ENCODE results near the gene TAF6.
"Not testable (repeated sequence)": the region's sequence is repeated elsewhere in the genome, so short reads cannot be mapped to it uniquely, and the experiment has no call there.

TAF6 gene

GRCh38 chr7:100130608-100131453 is 11.7 kb upstream of the TAF6 start:
- no peaks in the 10 kb centered on the region for H3K36me3 ChIP-seq
- DNase-seq: peak; percentile 89
- no peak overlapping the region for H3K27ac ChIP-seq
- H3K9me3 ChIP-seq (ENCODE audit: severe bottlenecking): no peaks in the 10 kb centered on the region
- no peaks in the 10 kb centered on the region for H3K27me3 ChIP-seq (ENCODE audit: insufficient read depth, low read depth, severe bottlenecking)
- peak; percentile 81 for TF ChIP-seq CTCF (IDR thresholded peaks at IDR 0.05; ENCODE audit: low read depth, low read length)
- no peak overlapping the region for H3K4me3 ChIP-seq (ENCODE audit: low read depth, low read length)

- H3K4me3 ChIP-seq (ENCODE audit: low read depth, low read length); H3K9me3 ChIP-seq (ENCODE audit: severe bottlenecking); H3K27me3 ChIP-seq (ENCODE audit: insufficient read depth, low read depth, severe bottlenecking); H3K36me3 ChIP-seq; H3K27ac ChIP-seq; DNase-seq: not testable (repeated sequence)
Measured at GRCh38 chr7:100130220-100130607, 11.1 kb upstream of the TAF6 start.

GRCh38 chr7:100128637-100128963 is 9.4 kb upstream of the TAF6 start:
- no peak for DNase-seq
- H3K9me3 ChIP-seq (ENCODE audit: severe bottlenecking): no peaks in the 10 kb centered on the region
- peaks cover 8% of the 10 kb centered on the region; the same call in 1 of the 2 replicates for H3K36me3 ChIP-seq
- H3K27ac ChIP-seq: no peak overlapping the region
- no peak overlapping the region for H3K4me3 ChIP-seq (ENCODE audit: low read depth, low read length)
- TF ChIP-seq CTCF (IDR thresholded peaks at IDR 0.05; ENCODE audit: low read depth, low read length): no peak
- H3K27me3 ChIP-seq (ENCODE audit: insufficient read depth, low read depth, severe bottlenecking): no peaks in the 10 kb centered on the region

GRCh38 chr7:100127866-100128636 is 8.9 kb upstream of the TAF6 start:
- TF ChIP-seq CTCF (IDR thresholded peaks at IDR 0.05; ENCODE audit: low read depth, low read length): no peak
- H3K9me3 ChIP-seq (ENCODE audit: severe bottlenecking): no peaks in the 10 kb centered on the region
- peaks cover 8% of the 10 kb centered on the region; the same call in 1 of the 2 replicates for H3K36me3 ChIP-seq
- DNase-seq: peak; percentile 32
- no peaks in the 10 kb centered on the region for H3K27me3 ChIP-seq (ENCODE audit: insufficient read depth, low read depth, severe bottlenecking)
- H3K4me3 ChIP-seq (ENCODE audit: low read depth, low read length): peak overlapping the region; percentile 95
- peak overlapping the region; percentile 91 for H3K27ac ChIP-seq

GRCh38 chr7:100126931-100127865 is 8.0 kb upstream of the TAF6 start, which contains the start of gene MBLAC1:
Gene MBLAC1, plus strand, starts transcription at chr7:100126967. Its CDS starts 429 bp downstream, at chr7:100127396.
- peak; percentile 92 for DNase-seq
- TF ChIP-seq CTCF (IDR thresholded peaks at IDR 0.05; ENCODE audit: low read depth, low read length): no peak
- Histone ChIP-seq H3K27me3 (ENCODE audit: insufficient read depth, low read depth, severe bottlenecking) (no peaks in the 10 kb centered on the region), H3K27ac (peak within 1 kb of the TSS; percentile 91), H3K9me3 (ENCODE audit: severe bottlenecking) (no peaks in the 10 kb centered on the region), H3K4me3 (ENCODE audit: low read depth, low read length) (peak within 1 kb of the TSS; percentile 95), H3K36me3 (peaks cover 8% of the 10 kb centered on the region; the same call in 1 of the 2 replicates)

All from WERI-Rb-1 (cell line).